ENCODE measurements around the gene NALF2.

NALF2 gene

DNA sequence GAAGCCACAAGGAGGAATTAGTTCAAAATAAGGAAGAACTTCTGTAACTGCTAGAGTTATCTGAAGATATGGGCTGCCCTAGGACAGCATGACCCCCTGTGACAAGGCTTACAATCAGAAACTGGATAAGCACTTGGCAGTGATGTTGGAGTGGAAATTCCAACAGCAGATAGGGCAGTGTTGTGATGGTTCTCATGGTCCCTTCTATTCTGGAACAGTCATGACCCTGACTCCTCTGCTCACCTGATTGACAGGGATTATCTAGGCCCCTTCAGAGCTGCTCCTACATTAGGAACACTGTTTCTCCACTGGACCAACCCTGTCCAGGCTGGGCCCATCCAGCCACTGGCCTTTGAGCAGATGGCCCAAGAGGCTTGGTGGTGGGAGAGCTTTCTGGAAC, 17.9 kb downstream of the NALF2 start:
- TF ChIP-seq, protein P1, sequence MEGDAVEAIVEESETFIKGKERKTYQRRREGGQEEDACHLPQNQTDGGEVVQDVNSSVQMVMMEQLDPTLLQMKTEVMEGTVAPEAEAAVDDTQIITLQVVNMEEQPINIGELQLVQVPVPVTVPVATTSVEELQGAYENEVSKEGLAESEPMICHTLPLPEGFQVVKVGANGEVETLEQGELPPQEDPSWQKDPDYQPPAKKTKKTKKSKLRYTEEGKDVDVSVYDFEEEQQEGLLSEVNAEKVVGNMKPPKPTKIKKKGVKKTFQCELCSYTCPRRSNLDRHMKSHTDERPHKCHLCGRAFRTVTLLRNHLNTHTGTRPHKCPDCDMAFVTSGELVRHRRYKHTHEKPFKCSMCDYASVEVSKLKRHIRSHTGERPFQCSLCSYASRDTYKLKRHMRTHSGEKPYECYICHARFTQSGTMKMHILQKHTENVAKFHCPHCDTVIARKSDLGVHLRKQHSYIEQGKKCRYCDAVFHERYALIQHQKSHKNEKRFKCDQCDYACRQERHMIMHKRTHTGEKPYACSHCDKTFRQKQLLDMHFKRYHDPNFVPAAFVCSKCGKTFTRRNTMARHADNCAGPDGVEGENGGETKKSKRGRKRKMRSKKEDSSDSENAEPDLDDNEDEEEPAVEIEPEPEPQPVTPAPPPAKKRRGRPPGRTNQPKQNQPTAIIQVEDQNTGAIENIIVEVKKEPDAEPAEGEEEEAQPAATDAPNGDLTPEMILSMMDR (IDR thresholded peaks at IDR 0.05; ENCODE audit: insufficient read depth, low read length, missing control alignments): no peak
- no peak for DNase-seq (ENCODE audit: low read depth, low spot score)
- ChIA-PET POLR2A (no interaction called here), CTCF (no interaction called here)
- H3K4me3 ChIP-seq (ENCODE audit: low read depth, low read length): no peak overlapping the region

DNA sequence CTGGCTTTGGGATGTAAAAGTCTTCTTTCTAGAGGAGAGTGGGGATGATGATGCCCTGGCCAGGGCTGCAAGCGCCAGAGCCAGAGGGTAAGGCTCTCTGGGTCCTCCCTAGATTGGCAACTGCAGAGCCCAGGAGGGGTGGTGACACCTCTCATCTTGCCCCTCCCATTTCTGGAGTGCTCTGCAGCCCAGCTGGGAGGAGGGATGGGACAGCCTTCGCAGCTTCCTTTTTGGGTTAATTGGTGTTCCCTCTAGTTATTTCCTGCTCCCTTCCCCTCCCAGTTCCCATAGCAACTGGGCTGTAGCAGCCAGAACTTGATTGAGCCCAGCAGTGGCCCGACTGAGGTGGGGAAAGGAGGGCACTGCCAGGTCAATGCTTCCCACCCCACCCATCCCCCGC, 19.2 kb downstream of the NALF2 start:
- no peak for DNase-seq (ENCODE audit: low read depth, low spot score)
- POLR2A ChIA-PET: no interaction called here
- TF ChIP-seq, protein P1 (IDR thresholded peaks at IDR 0.05; ENCODE audit: insufficient read depth, low read length, missing control alignments): no peak
- CTCF ChIA-PET: no interaction called here
- H3K4me3 ChIP-seq (ENCODE audit: low read depth, low read length): no peak overlapping the region

- no peak overlapping the region for H3K4me3 ChIP-seq (ENCODE audit: low read depth, low read length)
- CTCF ChIA-PET: no interaction called here
- POLR2A ChIA-PET: no interaction called here
- TF ChIP-seq, protein P1 (IDR thresholded peaks at IDR 0.05; ENCODE audit: insufficient read depth, low read length, missing control alignments): no peak
- no peak for DNase-seq (ENCODE audit: low read depth, low spot score)
These were observed 20.7 kb downstream of the NALF2 start for GRCh38 chrX:69524781-69525363.

DNA sequence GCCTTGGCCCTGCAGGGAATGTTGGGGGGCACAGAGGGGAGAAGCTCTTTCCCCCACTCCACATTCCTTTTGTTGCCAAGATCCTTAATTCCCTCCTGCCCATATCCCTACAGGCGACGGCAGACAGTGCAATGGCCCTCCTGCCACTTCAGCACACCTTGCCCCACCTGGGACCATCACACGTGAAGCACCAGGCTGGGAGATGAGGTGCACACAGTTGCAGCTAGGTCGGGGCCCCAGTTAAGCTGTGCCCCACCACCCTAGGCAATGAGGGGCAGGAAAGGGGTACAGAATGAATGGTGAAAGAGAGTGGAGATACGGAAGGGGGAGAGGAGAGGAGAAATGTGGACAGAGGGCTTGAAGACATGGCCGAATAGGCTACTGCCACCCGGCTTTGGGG, 26.2 kb downstream of the NALF2 start:
- TF ChIP-seq, protein P1 (IDR thresholded peaks at IDR 0.05; ENCODE audit: insufficient read depth, low read length, missing control alignments): no peak
- ChIA-PET POLR2A (no interaction called here), CTCF (interaction anchor here (1.0 kb wide), 1 partner anchor 8 kb away, joined by 3 read pairs; no protein-coding TSS in a partner anchor)
- no peak overlapping the region for H3K4me3 ChIP-seq (ENCODE audit: low read depth, low read length)
- DNase-seq (ENCODE audit: low read depth, low spot score): no peak

DNA sequence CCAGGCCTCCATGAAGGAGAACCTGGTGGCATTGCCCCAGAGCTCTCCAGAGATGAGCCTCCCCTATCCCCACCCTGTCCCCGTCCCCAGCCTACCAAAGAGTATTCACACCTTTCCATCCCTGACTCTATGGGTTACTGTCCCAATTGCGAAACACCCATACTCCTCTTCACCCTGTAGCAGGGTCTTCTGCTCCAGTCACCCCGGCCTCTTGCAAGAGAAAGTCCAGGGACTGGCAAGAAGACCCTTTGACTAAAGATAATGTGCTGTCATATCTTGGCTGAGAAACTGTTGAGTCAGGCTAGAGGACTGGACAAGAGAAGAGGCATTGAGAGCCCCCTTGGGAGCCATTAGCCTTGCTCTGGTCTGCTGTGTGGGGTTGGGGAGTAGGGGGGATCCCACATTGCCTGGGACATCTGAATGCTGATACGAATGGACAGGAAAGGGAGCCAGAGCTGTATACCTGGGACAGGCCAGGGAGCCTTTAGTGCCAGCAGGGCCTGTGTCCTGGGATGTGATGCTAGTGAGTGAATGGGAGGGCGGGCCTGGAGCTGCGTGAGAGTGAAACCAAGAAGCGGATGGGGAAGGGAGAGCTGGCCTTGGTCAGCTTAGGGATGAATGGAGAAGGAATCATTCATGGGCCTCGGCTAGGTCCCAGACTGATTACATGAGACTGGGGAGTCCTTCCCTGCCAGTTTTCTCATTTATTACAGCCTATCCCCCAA, 27.1 kb downstream of the NALF2 start:
- POLR2A ChIA-PET: no interaction called here
- no peak for DNase-seq (ENCODE audit: low read depth, low spot score)
- TF ChIP-seq, protein P1 (IDR thresholded peaks at IDR 0.05; ENCODE audit: insufficient read depth, low read length, missing control alignments): no peak
- CTCF ChIA-PET: no interaction called here
- no peak overlapping the region for H3K4me3 ChIP-seq (ENCODE audit: low read depth, low read length)

DNA sequence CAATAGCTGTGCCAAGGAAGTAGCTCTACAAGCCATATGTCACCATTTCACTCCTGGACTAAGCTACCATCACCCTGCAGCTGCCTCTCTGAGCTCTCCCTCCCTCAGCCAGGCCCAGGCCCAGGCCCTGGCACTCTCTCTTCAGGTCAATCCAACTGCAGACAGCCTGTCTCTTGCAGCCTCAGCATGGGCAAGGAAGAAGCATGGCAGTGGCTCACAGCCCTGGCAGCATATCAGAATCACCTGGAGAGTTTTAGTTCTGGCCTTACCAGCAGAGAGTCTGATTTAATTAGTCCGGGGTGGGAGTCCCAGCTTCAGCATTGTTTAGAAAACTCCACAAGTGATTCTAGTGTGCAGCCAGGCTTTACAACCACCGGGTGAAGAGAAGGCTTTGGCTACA, 31.5 kb downstream of the NALF2 start:
- H3K4me3 ChIP-seq (ENCODE audit: low read depth, low read length): no peak overlapping the region
- POLR2A ChIA-PET: no interaction called here
- CTCF ChIA-PET: no interaction called here
- TF ChIP-seq, protein P1 (IDR thresholded peaks at IDR 0.05; ENCODE audit: insufficient read depth, low read length, missing control alignments): no peak
- no peak for DNase-seq (ENCODE audit: low read depth, low spot score)
